Measurements from ENCODE around the gene FBXO17.

Gene FBXO17

DNA sequence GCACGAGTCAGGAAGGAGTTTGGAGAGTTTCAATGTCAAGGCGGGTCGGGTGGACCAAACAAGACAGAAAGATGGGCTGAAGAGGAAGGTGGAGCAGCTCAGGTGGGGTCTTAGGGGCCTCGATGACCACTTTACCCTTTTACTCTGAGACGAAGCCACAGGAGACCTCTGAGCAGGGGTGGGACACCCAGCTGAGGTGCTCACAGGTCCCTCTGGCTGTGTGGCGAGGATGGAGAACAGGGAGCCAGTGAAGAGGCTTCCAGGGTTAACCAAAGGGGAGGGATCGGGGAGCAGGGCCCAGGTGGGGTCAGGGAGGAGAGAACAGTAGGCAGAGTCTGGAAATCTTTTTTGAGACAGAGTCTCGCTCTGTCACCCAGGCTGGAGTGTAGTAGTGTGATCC, 61.6 kb downstream of the FBXO17 start:
- no peaks in the 10 kb centered on the region for H3K4me1 ChIP-seq
- no peaks in the 10 kb centered on the region for H3K9me3 ChIP-seq
- H3K4me3 ChIP-seq: no peak overlapping the region
- no peak overlapping the region for H3K27ac ChIP-seq
- no peak for DNase-seq
- TF ChIP-seq, protein P1, sequence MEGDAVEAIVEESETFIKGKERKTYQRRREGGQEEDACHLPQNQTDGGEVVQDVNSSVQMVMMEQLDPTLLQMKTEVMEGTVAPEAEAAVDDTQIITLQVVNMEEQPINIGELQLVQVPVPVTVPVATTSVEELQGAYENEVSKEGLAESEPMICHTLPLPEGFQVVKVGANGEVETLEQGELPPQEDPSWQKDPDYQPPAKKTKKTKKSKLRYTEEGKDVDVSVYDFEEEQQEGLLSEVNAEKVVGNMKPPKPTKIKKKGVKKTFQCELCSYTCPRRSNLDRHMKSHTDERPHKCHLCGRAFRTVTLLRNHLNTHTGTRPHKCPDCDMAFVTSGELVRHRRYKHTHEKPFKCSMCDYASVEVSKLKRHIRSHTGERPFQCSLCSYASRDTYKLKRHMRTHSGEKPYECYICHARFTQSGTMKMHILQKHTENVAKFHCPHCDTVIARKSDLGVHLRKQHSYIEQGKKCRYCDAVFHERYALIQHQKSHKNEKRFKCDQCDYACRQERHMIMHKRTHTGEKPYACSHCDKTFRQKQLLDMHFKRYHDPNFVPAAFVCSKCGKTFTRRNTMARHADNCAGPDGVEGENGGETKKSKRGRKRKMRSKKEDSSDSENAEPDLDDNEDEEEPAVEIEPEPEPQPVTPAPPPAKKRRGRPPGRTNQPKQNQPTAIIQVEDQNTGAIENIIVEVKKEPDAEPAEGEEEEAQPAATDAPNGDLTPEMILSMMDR (IDR thresholded peaks at IDR 0.05): no peak
- intact Hi-C loops (cut with DNase I; ENCODE audit: low total_unique reads): no loop called here
- H3K36me3 ChIP-seq: peaks cover 0 to 22% (median 0%) of the 10 kb centered on the region in 3 donors
- peaks cover 0 to 17% of the 10 kb centered on the region in 2 donors for H3K27me3 ChIP-seq

DNA sequence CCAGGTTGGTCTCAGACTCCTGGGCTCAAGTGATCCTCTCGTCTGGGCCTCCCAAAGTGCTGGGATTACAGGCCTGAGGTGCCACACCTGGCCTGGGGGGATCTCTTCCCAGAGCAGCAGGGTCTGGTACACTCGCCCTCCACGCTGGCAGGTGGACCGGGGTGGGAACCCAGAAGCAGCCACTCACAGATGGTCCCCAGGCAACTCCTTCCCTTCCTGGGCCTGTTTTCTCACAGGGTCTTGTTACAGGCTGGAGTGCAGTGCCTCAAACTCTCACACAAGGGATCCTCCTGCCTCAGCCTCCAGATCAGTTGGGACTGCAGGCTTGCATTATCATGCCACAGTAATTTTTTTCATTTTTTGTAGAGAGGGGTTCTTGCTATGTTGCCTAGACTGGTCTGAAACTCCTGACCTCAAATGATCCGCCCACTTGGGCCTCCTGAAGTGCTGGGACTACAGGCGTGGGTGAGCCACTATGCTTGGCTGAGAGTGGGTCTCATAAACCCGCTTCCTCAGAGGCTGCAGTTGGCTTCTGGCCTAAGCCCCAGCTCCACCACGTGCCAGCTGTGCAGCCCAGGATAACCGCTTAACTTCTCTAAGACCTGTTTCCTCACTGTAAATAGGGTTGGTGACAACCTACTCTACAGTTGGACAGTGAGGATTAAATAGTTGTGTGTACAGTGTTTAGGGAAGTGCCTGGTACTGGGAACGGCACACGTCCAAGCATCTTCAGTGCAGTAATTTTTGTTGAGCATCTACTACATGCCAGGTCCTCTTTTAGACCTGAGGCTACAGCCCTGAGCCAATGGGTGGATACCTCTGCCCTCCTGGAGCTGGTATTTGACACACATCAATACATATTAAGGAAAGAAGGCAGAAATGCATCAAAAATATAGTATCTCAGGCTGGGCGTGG, 62.7 kb downstream of the FBXO17 start:
- Histone ChIP-seq H3K27me3 (peaks cover 0 to 17% of the 10 kb centered on the region in 2 donors), H3K27ac (no peak overlapping the region), H3K36me3 (peaks cover 4 to 32% (median 8%) of the 10 kb centered on the region in 3 donors), H3K4me1 (no peaks in the 10 kb centered on the region), H3K4me3 (no peak overlapping the region), H3K9me3 (no peaks in the 10 kb centered on the region)
- DNase-seq: no peak
- intact Hi-C loops (cut with DNase I; ENCODE audit: low total_unique reads): no loop called here
- TF ChIP-seq, protein P1 (IDR thresholded peaks at IDR 0.05): no peak

DNA sequence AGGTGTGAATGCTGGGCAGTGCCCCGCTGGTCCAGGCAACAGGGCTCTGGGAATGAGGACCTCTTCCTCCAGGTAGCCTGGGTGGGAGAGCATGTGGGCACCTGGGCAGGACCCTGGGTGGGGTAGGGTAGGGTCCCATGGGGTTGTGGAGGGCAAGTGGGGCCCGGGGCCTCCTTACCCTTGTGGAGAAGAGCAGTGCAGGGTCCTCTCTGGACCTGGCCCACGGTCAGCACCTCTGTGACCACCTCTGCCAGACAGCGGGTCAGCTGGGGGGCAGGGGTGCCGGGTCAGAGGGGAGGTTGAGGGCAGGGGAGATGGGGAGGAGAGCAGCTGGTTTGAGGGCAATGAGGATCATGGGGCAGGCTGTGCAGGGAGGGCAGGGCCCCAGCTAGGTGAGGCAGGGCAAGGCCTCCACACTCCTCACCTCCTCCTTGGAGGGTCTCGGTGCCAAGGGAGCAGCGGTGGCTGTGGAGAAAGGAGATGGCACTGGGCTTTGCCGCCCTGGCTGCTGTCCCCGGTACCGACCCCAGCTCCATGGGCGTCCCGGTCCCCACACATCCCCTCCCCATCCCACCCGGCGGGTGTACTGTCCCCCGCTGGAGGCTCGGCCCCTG, 64.0 kb downstream of the FBXO17 start:
- H3K4me3 ChIP-seq: no peak overlapping the region
- intact Hi-C loops (cut with DNase I; ENCODE audit: low total_unique reads): no loop called here
- peaks cover 17 to 46% (median 20%) of the 10 kb centered on the region in 3 donors for H3K36me3 ChIP-seq

DNA sequence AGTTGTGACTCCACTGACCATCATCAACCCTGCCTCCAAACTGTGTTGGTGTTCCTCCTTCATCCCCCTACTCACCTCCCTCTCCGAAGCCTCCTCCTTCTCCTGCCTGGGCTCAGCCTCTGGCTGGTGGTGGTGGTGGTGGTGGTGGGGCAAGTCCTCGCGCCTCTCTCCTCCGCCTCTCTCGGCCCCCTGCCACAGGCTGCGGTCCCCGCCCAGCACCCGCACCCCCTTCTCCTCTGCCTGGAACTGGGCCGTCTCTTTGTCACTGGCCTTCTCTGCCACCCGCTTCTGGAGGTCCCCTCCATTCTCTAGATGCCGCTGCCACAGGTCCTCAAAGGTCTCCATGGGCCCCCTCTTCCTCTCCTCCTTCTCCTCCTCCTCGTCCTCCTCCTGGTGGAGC, 65.1 kb downstream of the FBXO17 start:
- H3K9me3 ChIP-seq: no peaks in the 10 kb centered on the region
- no peak overlapping the region for H3K4me3 ChIP-seq
- TF ChIP-seq, protein P1 (IDR thresholded peaks at IDR 0.05): no peak
- no peaks in the 10 kb centered on the region for H3K4me1 ChIP-seq
- H3K27ac ChIP-seq: no peak overlapping the region
- peaks cover 25 to 48% (median 29%) of the 10 kb centered on the region in 3 donors for H3K36me3 ChIP-seq
- peaks cover 0 to 17% of the 10 kb centered on the region in 2 donors for H3K27me3 ChIP-seq
- no peak for DNase-seq
- intact Hi-C loops (cut with DNase I; ENCODE audit: low total_unique reads): no loop called here

More for the DNA sequence above, 64.0 kb downstream of the FBXO17 start:
- no peak for DNase-seq
- Histone ChIP-seq H3K9me3 (no peaks in the 10 kb centered on the region), H3K27me3 (peaks cover 0 to 17% of the 10 kb centered on the region in 2 donors), H3K27ac (no peak overlapping the region), H3K4me1 (no peaks in the 10 kb centered on the region)
- TF ChIP-seq, protein P1 (IDR thresholded peaks at IDR 0.05): no peak

DNA sequence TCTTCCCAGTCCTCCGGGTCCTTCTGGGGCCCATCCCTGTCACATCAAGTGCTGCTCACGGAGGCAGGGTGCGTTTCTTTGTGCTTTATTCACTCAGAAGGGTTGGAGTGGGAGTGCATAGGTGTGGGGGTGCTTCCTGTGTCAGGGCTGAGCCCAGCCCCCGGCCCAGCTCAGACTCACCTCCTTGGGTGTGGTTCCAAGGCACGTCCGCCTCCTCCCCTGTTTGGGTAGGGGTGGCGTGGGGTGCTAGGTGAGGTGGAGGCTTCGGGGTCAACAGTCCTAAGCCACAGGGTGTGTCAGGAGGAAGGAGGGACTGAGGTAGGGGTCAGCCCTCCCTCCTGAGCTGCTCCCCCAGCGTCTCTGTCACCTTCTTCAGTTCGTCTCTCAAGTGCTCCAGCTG, 66.6 kb downstream of the FBXO17 start:
- H3K4me3 ChIP-seq: no peak overlapping the region
- H3K27ac ChIP-seq: no peak overlapping the region
- H3K27me3 ChIP-seq: peaks cover 0 to 17% of the 10 kb centered on the region in 2 donors
- no peaks in the 10 kb centered on the region for H3K9me3 ChIP-seq
- H3K4me1 ChIP-seq: no peaks in the 10 kb centered on the region
- peaks cover 32 to 54% (median 40%) of the 10 kb centered on the region in 3 donors for H3K36me3 ChIP-seq
- intact Hi-C loops (cut with DNase I; ENCODE audit: low total_unique reads): loop anchor here (10.0 kb wide), 1 partner anchor 294 kb away; the partner anchor contains the start of genes EIF3K and MAP4K1
- TF ChIP-seq, protein P1 (IDR thresholded peaks at IDR 0.05): no peak
- DNase-seq: no peak

Data from tibial artery (tissue), 4 donors.